Measurements from ENCODE around the gene EPB41L2.

EPB41L2 gene

GRCh38 chr6:131061751-131062119 is 1.3 kb downstream of the EPB41L2 start:
- no peak for DNase-seq (ENCODE audit: low read depth)

DNA sequence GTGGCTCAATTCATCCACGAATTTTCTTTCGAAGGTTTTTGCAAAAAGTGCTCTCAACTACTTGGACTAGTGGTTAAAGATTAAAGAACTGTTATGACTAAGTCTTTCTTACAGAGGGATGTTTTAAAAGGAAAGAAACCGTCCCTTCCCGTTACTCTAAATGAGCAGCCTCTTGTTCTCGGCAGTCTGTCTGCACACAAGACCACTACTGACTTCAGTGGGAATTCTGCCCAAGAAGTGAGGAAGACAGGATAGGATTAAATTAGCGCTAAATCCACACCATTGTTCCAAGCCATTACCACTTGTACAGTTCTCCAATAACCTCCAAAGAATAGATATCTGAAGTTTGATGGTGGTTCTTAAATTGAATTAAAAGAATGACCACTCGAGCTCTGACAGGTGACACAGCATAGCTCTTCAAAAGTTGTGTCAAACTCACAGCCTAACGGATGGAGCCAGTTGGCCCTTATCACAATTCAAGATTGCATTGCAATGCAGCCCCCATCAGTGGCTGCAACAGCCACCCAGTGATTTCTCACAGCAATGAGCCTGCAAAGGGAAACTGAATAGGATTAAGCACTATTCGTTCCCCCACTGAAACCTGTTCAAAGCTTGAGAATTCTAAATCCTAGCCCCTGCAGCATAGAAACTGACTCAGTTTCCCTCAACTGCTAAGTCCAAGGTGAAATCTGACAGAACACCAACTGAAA is 1.8 kb downstream of the EPB41L2 start:
- no peak for DNase-seq (ENCODE audit: low read depth)

GRCh38 chr6:131060311-131060710 is 2.7 kb downstream of the EPB41L2 start:
- DNase-seq (ENCODE audit: low read depth), result no peak

DNA sequence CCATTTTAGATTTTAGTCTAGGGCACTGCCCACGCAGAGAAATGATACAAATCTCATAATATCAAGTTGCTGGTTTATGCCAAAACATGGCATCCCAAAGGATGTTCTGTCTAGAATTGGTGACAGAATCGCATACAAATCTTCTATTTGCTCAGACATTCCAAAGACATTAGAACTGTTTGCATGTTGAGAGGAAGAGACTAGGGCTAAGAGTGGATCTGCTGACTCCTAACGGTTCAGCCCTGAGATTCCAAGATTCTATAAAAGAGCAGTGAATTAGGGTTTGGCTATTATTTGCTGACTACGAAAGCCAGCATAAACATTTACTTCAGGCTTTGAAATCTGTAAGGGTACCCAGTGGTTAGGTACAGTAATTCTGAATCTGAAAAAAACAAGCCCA is 3.6 kb downstream of the EPB41L2 start:
- no peak for DNase-seq (ENCODE audit: low read depth)

GRCh38 chr6:131058236-131058635 is 4.8 kb downstream of the EPB41L2 start:
- DNase-seq (ENCODE audit: low read depth), result no peak

DNA sequence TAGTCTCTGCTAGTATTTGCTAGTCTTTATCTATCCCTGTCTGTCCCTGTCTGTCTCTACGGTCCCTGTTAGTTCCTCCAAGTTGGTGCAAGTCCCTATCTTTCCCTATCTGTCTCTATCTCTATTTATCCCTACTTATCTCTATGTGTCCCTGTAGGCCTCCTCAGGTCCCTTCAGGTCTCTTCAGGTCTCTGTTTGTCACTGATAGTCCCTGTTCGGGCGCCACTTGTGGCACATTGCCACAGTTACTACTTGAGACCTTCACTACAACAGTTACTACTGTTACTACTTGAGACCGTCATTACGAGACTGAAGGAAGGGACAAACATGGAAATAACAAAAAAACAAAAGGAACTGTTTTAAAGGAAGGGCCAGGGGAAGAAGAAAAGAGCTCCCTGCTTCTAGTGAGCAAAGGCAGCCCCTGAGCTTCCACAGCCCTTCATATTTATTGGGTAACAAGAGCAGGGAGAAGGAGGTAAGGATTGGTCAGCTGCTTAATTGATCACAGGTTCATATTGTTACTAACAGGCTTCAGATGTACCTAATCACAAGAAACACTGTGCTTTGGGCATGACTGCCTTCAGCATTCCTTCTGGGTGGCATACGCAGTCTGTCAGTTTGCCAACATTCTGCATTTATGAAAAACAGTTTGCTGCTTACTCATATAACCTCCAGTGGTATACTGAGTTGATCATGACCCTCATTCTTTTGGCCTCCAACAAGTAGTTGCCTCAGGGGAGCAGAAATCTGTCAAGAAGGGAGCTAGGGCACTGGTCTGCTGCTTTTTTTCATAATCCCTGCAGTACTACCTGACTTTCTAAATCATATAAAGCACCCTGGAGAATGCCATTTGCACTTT is 8.4 kb downstream of the EPB41L2 start:
- no peak for DNase-seq (ENCODE audit: low read depth)

GRCh38 chr6:131053546-131054240 is 9.4 kb downstream of the EPB41L2 start:
- DNase-seq (ENCODE audit: low read depth), result no peak

- no peak for DNase-seq (ENCODE audit: low read depth)
Observed at GRCh38 chr6:131052181-131052580, 10.9 kb downstream of the EPB41L2 start.

DNA sequence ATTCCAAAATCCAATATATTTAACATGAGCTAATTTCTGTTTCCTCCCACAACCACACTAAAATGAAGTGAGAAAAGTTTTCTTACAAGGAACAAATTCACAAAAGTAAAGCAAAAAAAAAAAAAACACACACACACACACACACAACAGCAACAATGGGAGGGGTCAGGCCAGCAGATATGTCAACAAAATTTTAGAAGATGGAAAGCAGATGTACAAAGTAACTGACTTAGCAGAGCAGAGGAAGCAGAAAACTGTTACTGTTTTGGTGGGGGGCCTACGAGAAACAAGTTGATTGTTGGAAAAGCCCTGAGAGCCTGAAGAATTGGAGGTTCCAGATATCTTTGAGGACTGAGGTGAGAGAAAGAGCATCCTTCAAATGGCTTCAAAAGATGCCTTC is 11.7 kb downstream of the EPB41L2 start:
- DNase-seq (ENCODE audit: low read depth), result no peak

DNA sequence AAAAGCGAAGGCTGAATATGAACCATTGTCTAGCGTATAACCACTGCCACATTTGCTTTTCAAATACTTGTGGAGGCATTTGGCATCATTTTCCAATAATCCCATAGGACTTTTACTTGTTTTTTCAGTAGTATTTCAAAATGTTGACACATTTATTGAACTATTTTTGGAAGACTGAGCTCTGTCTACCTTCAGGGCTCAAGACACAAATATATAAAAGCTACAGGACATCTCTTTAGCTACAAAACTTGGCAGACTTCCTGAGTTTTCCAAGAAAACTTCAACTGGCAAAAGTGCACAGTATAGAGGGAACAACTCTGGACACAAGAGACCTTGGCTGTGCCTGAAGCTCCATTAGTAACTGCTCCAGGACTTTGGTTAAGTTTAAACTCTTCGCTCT is 13.4 kb downstream of the EPB41L2 start:
- no peak for DNase-seq (ENCODE audit: low read depth)

GRCh38 chr6:131048933-131049515 is 14.0 kb downstream of the EPB41L2 start:
- no peak for DNase-seq (ENCODE audit: low read depth)

DNA sequence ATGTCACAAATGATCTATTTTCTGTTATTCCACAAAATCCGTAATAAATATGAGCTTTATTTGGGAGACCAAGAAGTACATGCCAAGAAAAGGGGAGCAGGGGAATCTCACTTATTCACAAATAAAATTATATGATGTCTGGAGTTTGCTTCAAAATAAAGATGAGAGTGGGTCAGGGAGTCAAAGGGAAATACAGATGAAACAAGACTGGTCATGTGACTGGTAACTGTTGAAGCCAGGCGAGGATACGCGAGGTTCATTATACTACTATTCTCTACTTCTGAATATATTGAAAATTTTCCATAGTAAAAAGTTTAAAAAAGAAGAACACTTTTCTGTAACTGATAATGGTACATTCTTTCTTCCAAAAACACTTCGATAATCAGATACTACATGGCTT is 14.6 kb downstream of the EPB41L2 start:
- no peak for DNase-seq (ENCODE audit: low read depth)

DNA sequence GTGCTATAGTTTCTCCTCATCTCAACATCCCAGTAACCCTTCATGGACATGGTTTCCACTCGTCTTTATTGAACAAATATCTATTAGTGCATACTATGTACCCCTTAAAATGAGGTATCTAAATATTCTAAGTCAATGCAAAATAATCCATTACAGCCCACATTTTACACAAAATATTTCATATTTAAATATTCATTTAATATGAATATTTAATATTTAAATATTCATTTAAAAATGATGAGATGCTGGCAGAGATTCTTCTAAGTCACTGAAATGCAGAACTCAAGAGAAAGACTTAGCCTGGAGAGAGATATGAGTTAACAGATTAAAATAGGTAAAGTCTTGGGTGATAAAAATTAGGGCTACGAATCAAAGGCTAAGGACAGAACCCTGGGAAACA is 17.9 kb downstream of the EPB41L2 start:
- DNase-seq (ENCODE audit: low read depth), result no peak

- no peak for DNase-seq (ENCODE audit: low read depth)
Observed at GRCh38 chr6:131043902-131044447, 19.1 kb downstream of the EPB41L2 start.

DNA sequence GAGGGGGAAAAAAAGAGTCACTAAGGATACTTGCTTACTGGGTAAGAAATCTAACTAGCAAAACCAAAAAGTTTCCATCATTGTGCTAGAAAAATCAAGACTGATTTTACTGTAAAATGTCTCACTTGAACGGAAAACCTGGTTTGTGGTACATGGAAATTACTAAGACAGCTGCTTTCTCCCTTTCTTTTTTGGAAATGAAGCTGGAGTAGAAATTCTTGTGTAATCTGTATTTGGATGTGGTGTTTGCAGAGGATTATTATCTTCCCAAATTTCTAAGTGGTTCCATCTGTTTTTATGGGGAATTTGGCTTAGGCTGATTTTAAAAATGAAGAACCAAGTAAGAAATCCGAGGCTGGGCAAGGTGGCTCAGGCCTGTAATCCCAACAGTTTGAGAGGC is 20.4 kb downstream of the EPB41L2 start:
- DNase-seq (ENCODE audit: low read depth), result no peak

- DNase-seq (ENCODE audit: low read depth), result no peak
Observed at GRCh38 chr6:131041814-131042213, 21.2 kb downstream of the EPB41L2 start.

DNA sequence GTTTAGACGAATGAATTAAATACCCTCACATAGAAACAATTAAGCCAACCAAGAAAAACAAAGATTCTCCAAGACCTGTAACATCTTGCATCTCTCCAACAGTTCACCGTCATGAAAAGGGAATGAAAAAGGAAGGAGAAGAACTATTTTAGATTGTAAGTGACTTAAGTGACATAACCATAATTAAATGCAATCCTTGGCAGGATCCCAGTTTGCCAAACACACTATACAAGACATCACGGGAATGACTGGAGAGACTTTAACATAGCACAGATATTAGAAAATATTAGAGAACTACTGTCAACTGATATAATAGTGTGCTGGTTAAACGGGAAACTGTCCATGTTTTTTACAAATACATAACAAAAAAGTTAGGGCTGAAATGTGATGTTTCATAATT is 22.2 kb downstream of the EPB41L2 start:
- DNase-seq (ENCODE audit: low read depth), result no peak

DNA sequence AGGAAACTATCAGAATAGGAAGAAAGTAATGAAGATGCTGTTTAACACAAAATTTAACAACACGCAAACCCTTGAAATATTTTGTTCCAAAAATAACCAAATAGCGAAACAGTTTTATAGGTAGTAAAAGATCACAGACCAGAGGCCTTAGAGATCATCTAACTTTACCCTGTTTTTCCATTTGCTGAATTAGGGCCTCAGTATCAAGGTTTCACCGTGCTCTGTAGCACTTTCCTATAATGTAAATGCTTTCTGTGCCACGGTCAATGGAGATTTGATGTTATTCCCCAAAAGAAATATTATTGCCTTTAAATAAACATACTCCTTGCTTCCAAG is 23.7 kb downstream of the EPB41L2 start:
- DNase-seq (ENCODE audit: low read depth), result no peak

DNA sequence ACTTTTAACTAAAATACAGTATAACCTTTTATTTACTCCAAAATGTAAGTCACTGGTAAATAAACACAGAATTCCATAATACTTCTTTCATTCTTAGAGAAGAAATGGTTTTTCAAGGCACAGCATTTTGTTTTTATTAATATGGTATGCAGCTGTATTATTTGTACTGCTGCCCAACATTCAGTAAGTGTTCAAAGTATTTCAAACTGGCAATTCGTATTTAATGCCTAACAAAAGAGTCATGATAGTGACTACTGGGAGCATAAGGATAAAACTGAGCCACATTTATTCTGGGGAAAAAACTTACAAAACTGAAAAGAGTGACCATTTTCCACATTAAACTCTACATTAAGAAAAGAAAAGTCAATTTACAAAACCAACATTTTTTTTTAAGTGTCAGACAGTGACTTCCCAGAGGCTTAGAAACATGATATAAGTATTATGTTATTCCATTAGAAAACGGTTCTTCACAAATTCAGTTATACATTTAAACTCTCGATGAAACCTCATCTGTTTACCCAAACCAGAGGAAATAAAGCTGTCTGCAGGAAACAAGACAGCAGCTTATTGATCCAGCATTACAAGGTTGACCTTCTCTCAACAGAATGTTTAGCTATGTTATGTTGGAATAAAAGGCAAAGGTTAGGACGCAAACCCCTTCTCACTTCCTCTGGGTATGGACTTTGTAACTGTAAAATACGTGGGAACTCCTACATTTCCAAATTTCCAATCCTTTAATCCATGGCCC is 24.3 kb downstream of the EPB41L2 start:
- no peak for DNase-seq (ENCODE audit: low read depth)

DNA sequence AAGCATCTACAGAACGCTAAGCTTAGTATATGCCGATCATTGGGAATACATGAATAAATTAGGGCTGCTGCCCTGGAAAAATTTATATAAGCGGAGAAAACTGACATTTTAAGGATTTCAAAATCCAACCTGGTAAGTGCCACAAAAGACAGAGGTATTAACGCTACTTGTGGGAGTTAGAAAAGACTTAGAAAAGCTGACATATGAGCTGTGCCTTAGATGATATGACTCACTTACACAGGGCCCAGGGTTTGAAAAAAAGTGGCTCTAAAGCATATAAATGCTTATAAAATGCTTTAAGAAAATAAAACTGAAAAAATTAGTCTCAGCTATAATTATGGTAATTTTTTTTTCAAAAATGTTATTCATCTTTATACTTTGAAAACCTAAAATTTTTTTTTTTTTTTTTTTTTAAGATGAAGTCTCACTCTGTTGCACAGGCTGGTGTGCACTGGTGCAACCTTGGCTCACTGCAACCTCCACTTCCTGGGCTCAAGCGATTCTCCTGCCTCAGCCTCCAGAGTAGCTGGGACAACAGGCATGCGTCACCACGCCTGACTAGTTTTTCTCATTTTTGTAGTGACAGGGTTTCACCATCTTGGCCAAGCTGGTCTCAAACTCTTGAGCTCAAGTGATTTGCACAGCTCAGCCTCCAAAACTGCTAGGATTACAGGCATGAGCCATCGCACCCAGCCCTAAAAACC is 25.7 kb downstream of the EPB41L2 start:
- DNase-seq (ENCODE audit: low read depth), result no peak

- no peak for DNase-seq (ENCODE audit: low read depth)
Observed at GRCh38 chr6:131036601-131037000, 26.4 kb downstream of the EPB41L2 start.
